Activated CD8-positive, alpha-beta memory T cell treated with anti-CD3 and anti-CD28 coated beads, Interleukin-2, amount 10 ng/mL, durations not matched to agents 7 days and 5 days (primary cell): ENCODE measurements around the gene UBXN4. TPM values are rescaled to one million over a fixed set of nuclear protein-coding genes. Genes with fewer than 3 reads are reported as not detected.

Experiments used
- ATAC-seq: fragments of 150-1000 bp; cut with Tn5 transposase; one replicate; pipeline ENCODE4 v1.10.0; 2021; ENCODE audit warnings: moderate library complexity
- CTCF ChIA-PET: fragments of 350-600 bp; sonication (Branson Sonifier 250); formaldehyde crosslinking; loops from one replicate; lab custom pipeline; 2021; ENCODE audit warnings: antibody characterized with exemption; lab: Charles Lee
- DNase-seq: peaks from one replicate; pipeline ENCODE4 v3.0.0-alpha.2; 2020
- H3K27ac Mint-ChIP-seq: one replicate; pipeline ENCODE4 v1.8.0; 2021; ENCODE audit warnings: mild to moderate bottlenecking, mixed read lengths
- H3K27me3 Mint-ChIP-seq: one replicate; pipeline ENCODE4 v1.8.0; 2021; ENCODE audit warnings: mixed read lengths
- H3K36me3 Mint-ChIP-seq: one replicate; pipeline ENCODE4 v1.8.0; 2021; ENCODE audit warnings: mild to moderate bottlenecking, mixed read lengths
- H3K4me1 Mint-ChIP-seq: one replicate; pipeline ENCODE4 v1.8.0; 2021; ENCODE audit warnings: mixed read lengths
- H3K4me3 Mint-ChIP-seq: one replicate; pipeline ENCODE4 v1.8.0; 2021; ENCODE audit warnings: mild to moderate bottlenecking, moderate library complexity, mixed read lengths
- H3K9me3 Mint-ChIP-seq: one replicate; pipeline ENCODE4 v1.8.0; 2022; ENCODE audit warnings: low read depth, mixed read lengths
- total RNA-seq, 2 experiments: library from RNA; stranded (reverse); gene quantifications; one replicate each; pipeline ENCODE4 v1.2.3, GENCODE V29; 2021

Gene UBXN4
- total RNA-seq, 2 experiments from 2014 or later, result 105 to 112 TPM

- H3K9me3 Mint-ChIP-seq, result no peaks in the 10 kb centered on the region
- no peaks in the 10 kb centered on the region for H3K27me3 Mint-ChIP-seq
- no peaks in the 10 kb centered on the region for H3K36me3 Mint-ChIP-seq
- ATAC-seq (no peak), DNase-seq (no peak)
- no peak overlapping the region for H3K27ac Mint-ChIP-seq
- no peak overlapping the region for H3K4me3 Mint-ChIP-seq
- CTCF ChIA-PET, result no interaction called here
- peaks cover 4% of the 10 kb centered on the region for H3K4me1 Mint-ChIP-seq
Measured at GRCh38 chr2:135736546-135736945, 5.1 kb upstream of the UBXN4 start.

- Mint-ChIP-seq H3K27ac (no peak overlapping the region), H3K9me3 (no peaks in the 10 kb centered on the region), H3K36me3 (peaks cover 15% of the 10 kb centered on the region), H3K4me1 (peaks cover 18% of the 10 kb centered on the region), H3K4me3 (no peak overlapping the region), H3K27me3 (no peaks in the 10 kb centered on the region)
- ATAC-seq, result no peak
- CTCF ChIA-PET, result interaction anchor here (0.9 to 1.7 kb wide), 3 partner anchors 8 to 53 kb away, joined by 3 to 6 read pairs (median 4); no protein-coding TSS in a partner anchor
- DNase-seq, result no peak
Measured at GRCh38 chr2:135740206-135740605, 1.4 kb upstream of the UBXN4 start.

- CTCF ChIA-PET, result interaction anchor here (0.7 to 1.7 kb wide), 7 partner anchors 9 to 671 kb away, joined by 3 to 6 read pairs (median 3); no protein-coding TSS in a partner anchor
- peak overlapping the region; percentile 99 for H3K27ac Mint-ChIP-seq
- H3K4me1 Mint-ChIP-seq, result peaks cover 24% of the 10 kb centered on the region
- H3K9me3 Mint-ChIP-seq, result no peaks in the 10 kb centered on the region
- peak overlapping the region; percentile 89 for H3K4me3 Mint-ChIP-seq
- no peaks in the 10 kb centered on the region for H3K27me3 Mint-ChIP-seq
- ATAC-seq (no peak), DNase-seq (no peak)
- H3K36me3 Mint-ChIP-seq, result peaks cover 17% of the 10 kb centered on the region
Measured at GRCh38 chr2:135741043-135741394, 636 bp upstream of the UBXN4 start.

GRCh38 chr2:135742325-135742757 lies 686 bp downstream of the UBXN4 start:
- Mint-ChIP-seq H3K9me3 (no peaks in the 10 kb centered on the region), H3K4me1 (peaks cover 32% of the 10 kb centered on the region), H3K4me3 (peak overlapping the region; percentile 89), H3K36me3 (peaks cover 26% of the 10 kb centered on the region), H3K27ac (peak overlapping the region; percentile 99), H3K27me3 (no peaks in the 10 kb centered on the region)
- DNase-seq, result peak; percentile 65
- peak; percentile 32 for ATAC-seq
- CTCF ChIA-PET, result interaction anchor here (0.7 to 2.9 kb wide), 4 partner anchors 13 to 738 kb away, joined by 3 to 11 read pairs (median 4); no protein-coding TSS in a partner anchor

- DNase-seq, result no peak
- no peaks in the 10 kb centered on the region for H3K9me3 Mint-ChIP-seq
- H3K27ac Mint-ChIP-seq, result peak overlapping the region; percentile 6
Measured at GRCh38 chr2:135743860-135744259, 2.2 kb downstream of the UBXN4 start.

GRCh38 chr2:135744760-135745314 lies 3.2 kb downstream of the UBXN4 start:
- H3K4me3 Mint-ChIP-seq, result peak overlapping the region; percentile 57
- peaks cover 34% of the 10 kb centered on the region for H3K4me1 Mint-ChIP-seq
- CTCF ChIA-PET, result interaction anchor here (1.2 to 2.9 kb wide), 3 partner anchors 14 to 741 kb away, joined by 3 to 11 read pairs (median 3); no protein-coding TSS in a partner anchor
- H3K36me3 Mint-ChIP-seq, result peaks cover 41% of the 10 kb centered on the region
- no peaks in the 10 kb centered on the region for H3K9me3 Mint-ChIP-seq
- H3K27ac Mint-ChIP-seq, result no peak overlapping the region
- no peaks in the 10 kb centered on the region for H3K27me3 Mint-ChIP-seq
- DNase-seq (peak; percentile 56), ATAC-seq (no peak)

More at GRCh38 chr2:135743860-135744259, 2.2 kb downstream of the UBXN4 start:
- CTCF ChIA-PET, result interaction anchor here (1.2 to 2.9 kb wide), 2 partner anchors 54 to 242 kb away, joined by 3 to 11 read pairs; partner anchors contain the start of gene DARS1
- peaks cover 32% of the 10 kb centered on the region for H3K4me1 Mint-ChIP-seq
- no peaks in the 10 kb centered on the region for H3K27me3 Mint-ChIP-seq
- no peak for ATAC-seq
- peak overlapping the region; percentile 57 for H3K4me3 Mint-ChIP-seq
- peaks cover 33% of the 10 kb centered on the region for H3K36me3 Mint-ChIP-seq

- ATAC-seq (no peak), DNase-seq (no peak)
- H3K4me1 Mint-ChIP-seq, result peaks cover 36% of the 10 kb centered on the region
- CTCF ChIA-PET, result interaction anchor here (1.2 to 2.0 kb wide), 3 partner anchors 13 to 742 kb away, joined by 3 to 5 read pairs (median 3); no protein-coding TSS in a partner anchor
- no peaks in the 10 kb centered on the region for H3K9me3 Mint-ChIP-seq
- peaks cover 44% of the 10 kb centered on the region for H3K36me3 Mint-ChIP-seq
- no peaks in the 10 kb centered on the region for H3K27me3 Mint-ChIP-seq
- H3K27ac Mint-ChIP-seq, result no peak overlapping the region
- H3K4me3 Mint-ChIP-seq, result no peak overlapping the region
Measured at GRCh38 chr2:135745545-135745944, 3.9 kb downstream of the UBXN4 start.

GRCh38 chr2:135755573-135755972 lies 13.9 kb downstream of the UBXN4 start:
- Mint-ChIP-seq H3K36me3 (peaks cover 66% of the 10 kb centered on the region), H3K4me1 (no peaks in the 10 kb centered on the region), H3K9me3 (peaks cover 11% of the 10 kb centered on the region), H3K27me3 (no peaks in the 10 kb centered on the region), H3K27ac (no peak overlapping the region), H3K4me3 (no peak overlapping the region)
- ATAC-seq, result no peak
- CTCF ChIA-PET, result interaction anchor here (1.0 to 1.7 kb wide), 4 partner anchors 13 to 42 kb away, joined by 3 to 7 read pairs (median 4); no protein-coding TSS in a partner anchor
- no peak for DNase-seq

GRCh38 chr2:135756692-135757091 lies 15.0 kb downstream of the UBXN4 start:
- H3K27ac Mint-ChIP-seq, result no peak overlapping the region
- ATAC-seq, result no peak
- DNase-seq, result no peak
- no peaks in the 10 kb centered on the region for H3K27me3 Mint-ChIP-seq
- H3K36me3 Mint-ChIP-seq, result peaks cover 71% of the 10 kb centered on the region
- CTCF ChIA-PET, result interaction anchor here (1.5 to 1.7 kb wide), 2 partner anchors 41 kb away, joined by 4 to 7 read pairs; no protein-coding TSS in a partner anchor
- no peak overlapping the region for H3K4me3 Mint-ChIP-seq
- peaks cover 11% of the 10 kb centered on the region for H3K9me3 Mint-ChIP-seq
- no peaks in the 10 kb centered on the region for H3K4me1 Mint-ChIP-seq

GRCh38 chr2:135762022-135762421 lies 20.4 kb downstream of the UBXN4 start:
- CTCF ChIA-PET, result interaction anchor here (1.4 to 1.6 kb wide), 3 partner anchors 36 to 773 kb away, joined by 3 to 5 read pairs (median 4); no protein-coding TSS in a partner anchor
- H3K4me3 Mint-ChIP-seq, result no peak overlapping the region

GRCh38 chr2:135762530-135762929 lies 20.9 kb downstream of the UBXN4 start:
- H3K9me3 Mint-ChIP-seq, result no peaks in the 10 kb centered on the region
- peaks cover 4% of the 10 kb centered on the region for H3K4me1 Mint-ChIP-seq
- DNase-seq (no peak), ATAC-seq (no peak)
- no peak overlapping the region for H3K27ac Mint-ChIP-seq
- no peak overlapping the region for H3K4me3 Mint-ChIP-seq
- peaks cover 57% of the 10 kb centered on the region for H3K36me3 Mint-ChIP-seq
- CTCF ChIA-PET, result interaction anchor here (1.4 to 1.6 kb wide), 3 partner anchors 36 to 773 kb away, joined by 3 to 5 read pairs (median 4); no protein-coding TSS in a partner anchor
- no peaks in the 10 kb centered on the region for H3K27me3 Mint-ChIP-seq

More at GRCh38 chr2:135762022-135762421, 20.4 kb downstream of the UBXN4 start:
- Mint-ChIP-seq H3K27me3 (no peaks in the 10 kb centered on the region), H3K4me1 (peaks cover 2% of the 10 kb centered on the region), H3K9me3 (peaks cover under 1% of the 10 kb centered on the region), H3K27ac (no peak overlapping the region), H3K36me3 (peaks cover 59% of the 10 kb centered on the region)
- no peak for DNase-seq
- ATAC-seq, result no peak

GRCh38 chr2:135768863-135769262 lies 27.2 kb downstream of the UBXN4 start:
- no peaks in the 10 kb centered on the region for H3K27me3 Mint-ChIP-seq
- no peak overlapping the region for H3K4me3 Mint-ChIP-seq
- no peak overlapping the region for H3K27ac Mint-ChIP-seq
- DNase-seq, result no peak
- H3K9me3 Mint-ChIP-seq, result no peaks in the 10 kb centered on the region
- no peak for ATAC-seq
- CTCF ChIA-PET, result interaction anchor here (1.1 to 1.2 kb wide), 2 partner anchors 13 to 29 kb away, joined by 3 to 4 read pairs; no protein-coding TSS in a partner anchor
- H3K36me3 Mint-ChIP-seq, result peaks cover 57% of the 10 kb centered on the region
- H3K4me1 Mint-ChIP-seq, result peaks cover 8% of the 10 kb centered on the region

GRCh38 chr2:135773319-135773718 lies 31.7 kb downstream of the UBXN4 start:
- DNase-seq (no peak), ATAC-seq (no peak)
- Mint-ChIP-seq H3K27ac (peak overlapping the region; percentile 34), H3K4me1 (peaks cover 3% of the 10 kb centered on the region), H3K4me3 (no peak overlapping the region), H3K27me3 (no peaks in the 10 kb centered on the region), H3K36me3 (peaks cover 60% of the 10 kb centered on the region), H3K9me3 (no peaks in the 10 kb centered on the region)
- CTCF ChIA-PET, result interaction anchor here (1.5 kb wide), 1 partner anchor 17 kb away, joined by 3 read pairs; no protein-coding TSS in a partner anchor
